SK-N-MC (cell line): ENCODE measurements around the gene SLC36A3.
A peak's percentile ranks its signal among the peaks of the same experiment; 100 is the strongest.
"Not testable (repeated sequence)": the region's sequence is repeated elsewhere in the genome, so short reads cannot be mapped to it uniquely, and the experiment has no call there.

Source experiments
- DNase-seq: peaks from one replicate; pipeline ENCODE4 v3.0.0-alpha.2; 2011; ENCODE audit warnings: low read depth, low spot score
- H3K27ac ChIP-seq: fragments of 200-600 bp; sonication (generic); 2 replicates; pipeline ENCODE4 v1.5.1; 2016; ENCODE audit warnings: mixed run types
- H3K36me3 ChIP-seq: fragments of 200-600 bp; sonication (generic); 2 replicates; pipeline ENCODE4 v1.6.1; 2017; ENCODE audit warnings: antibody characterized with exemption, low read length, mixed read lengths; ENCODE audit not compliant: insufficient read depth
- H3K4me3 ChIP-seq: fragments of 200-600 bp; sonication (generic); 2 replicates; pipeline ENCODE4 v1.5.1; 2016
- H3K9ac ChIP-seq: fragments of 200-600 bp; sonication (generic); 2 replicates; pipeline ENCODE4 v1.8.0; 2017; ENCODE audit warnings: mixed run types, mixed read lengths; ENCODE audit not compliant: insufficient read length
- H3K9me3 ChIP-seq: fragments of 200-600 bp; sonication (generic); 2 replicates; pipeline ENCODE4 v1.6.1; 2017; ENCODE audit warnings: low read depth, mild to moderate bottlenecking, antibody characterized with exemption, low read length, moderate library complexity, mixed read lengths
- EZH2 ChIP-seq: fragments of 200-600 bp; sonication (generic); IDR thresholded peaks from one replicate; pipeline ENCODE4 v1.6.1; 2017; ENCODE audit warnings: antibody characterized with exemption
- FOXP2 ChIP-seq: optimal IDR thresholded peaks from 2 replicates; pipeline ENCODE3; 2011; ENCODE audit warnings: mild to moderate bottlenecking, moderate library complexity; ENCODE audit not compliant: insufficient read depth; ENCODE audit errors: extremely low read length, control extremely low read depth
- POLR2AphosphoS5 ChIP-seq: IDR thresholded peaks from 2 replicates; pipeline ENCODE4 v1.6.1; 2012; ENCODE audit warnings: mild to moderate bottlenecking, low read depth, low read length, borderline replicate concordance

Gene SLC36A3

GRCh38 chr5:151259931-151260330 lies 43.6 kb downstream of the SLC36A3 start:
- no peaks in the 10 kb centered on the region for H3K9me3 ChIP-seq
- H3K9ac ChIP-seq = no peak overlapping the region
- H3K36me3 ChIP-seq = no peaks in the 10 kb centered on the region
- DNase-seq = no peak
- TF ChIP-seq FOXP2 (no peak), EZH2 (no peak), POLR2AphosphoS5 (no peak)
- H3K27ac ChIP-seq = no peak overlapping the region
- no peak overlapping the region for H3K4me3 ChIP-seq

GRCh38 chr5:151258816-151259215 lies 44.8 kb downstream of the SLC36A3 start:
- H3K36me3 ChIP-seq = no peaks in the 10 kb centered on the region
- no peak overlapping the region for H3K27ac ChIP-seq
- TF ChIP-seq POLR2AphosphoS5 = no peak
- no peak for TF ChIP-seq FOXP2
- no peak for TF ChIP-seq EZH2
- no peak for DNase-seq
- H3K9ac ChIP-seq = no peak overlapping the region
- no peak overlapping the region for H3K4me3 ChIP-seq
- no peaks in the 10 kb centered on the region for H3K9me3 ChIP-seq

DNA sequence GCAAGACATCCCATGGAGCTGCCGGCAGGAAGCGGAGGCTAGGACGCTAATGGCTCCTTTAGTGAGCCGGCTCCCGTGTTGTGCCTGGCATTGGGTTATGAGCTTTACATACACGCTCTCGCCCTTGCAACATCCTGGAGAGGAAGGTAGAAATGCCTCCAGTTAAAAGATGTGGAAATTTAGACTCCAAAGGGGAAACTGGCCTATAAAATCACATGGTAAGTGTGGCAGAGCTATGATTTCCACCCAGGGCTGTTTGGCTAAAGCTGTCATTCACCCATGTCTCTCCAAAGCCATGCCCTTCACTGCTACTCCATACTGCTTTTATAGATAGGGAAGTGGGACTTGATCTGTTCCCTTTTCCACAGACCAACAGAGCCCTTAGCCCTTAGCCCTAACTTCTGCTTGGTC lies 45.4 kb downstream of the SLC36A3 start:
- no peak overlapping the region for H3K4me3 ChIP-seq
- no peak for DNase-seq

GRCh38 chr5:151257731-151258181 lies 45.8 kb downstream of the SLC36A3 start:
- Histone ChIP-seq H3K9ac (no peak overlapping the region), H3K27ac (no peak overlapping the region)
- DNase-seq = no peak

More for the DNA sequence above, 45.4 kb downstream of the SLC36A3 start:
- no peaks in the 10 kb centered on the region for H3K9me3 ChIP-seq
- TF ChIP-seq POLR2AphosphoS5 = no peak
- TF ChIP-seq EZH2 = no peak
- no peak for TF ChIP-seq FOXP2
- H3K36me3 ChIP-seq = no peaks in the 10 kb centered on the region
- H3K27ac ChIP-seq = no peak overlapping the region
- no peak overlapping the region for H3K9ac ChIP-seq

DNA sequence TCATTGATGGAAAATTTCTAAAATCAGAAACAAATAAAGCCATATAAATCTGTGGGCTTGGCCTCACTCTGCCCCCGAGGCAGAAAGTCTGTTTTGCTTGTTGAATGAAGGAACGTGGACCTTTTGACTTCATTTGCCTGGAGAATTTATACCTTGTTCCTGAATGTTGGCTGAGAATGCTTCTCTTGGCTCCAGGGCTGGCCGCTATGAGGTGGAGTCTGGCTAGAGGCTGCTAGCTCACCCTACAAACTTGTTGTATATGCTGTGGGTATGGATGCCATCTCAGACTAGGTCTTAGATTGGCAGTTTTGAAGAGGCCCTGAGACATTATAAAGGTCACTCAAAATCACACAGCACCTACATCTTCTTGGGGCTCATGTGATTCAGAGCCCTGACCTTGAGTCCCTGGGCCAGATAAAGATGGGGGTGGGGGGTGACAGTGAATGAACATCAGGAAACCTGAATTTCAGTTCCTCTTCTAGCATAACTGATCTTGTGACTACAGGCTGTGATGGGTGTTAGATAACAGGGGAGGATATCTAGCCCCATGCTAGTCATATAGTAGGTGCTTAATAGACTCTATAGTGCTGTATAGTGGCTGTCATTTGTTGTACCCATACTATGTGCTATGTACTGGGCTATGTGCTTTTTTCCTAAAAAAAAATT lies 47.8 kb downstream of the SLC36A3 start:
- H3K27ac ChIP-seq = no peak overlapping the region
- H3K9me3 ChIP-seq = no peaks in the 10 kb centered on the region
- no peak overlapping the region for H3K4me3 ChIP-seq
- H3K36me3 ChIP-seq = no peaks in the 10 kb centered on the region
- no peak overlapping the region for H3K9ac ChIP-seq
- DNase-seq = no peak
- no peak for TF ChIP-seq EZH2
- no peak for TF ChIP-seq FOXP2
- no peak for TF ChIP-seq POLR2AphosphoS5

More at GRCh38 chr5:151257731-151258181, 45.8 kb downstream of the SLC36A3 start:
- no peak overlapping the region for H3K4me3 ChIP-seq
- TF ChIP-seq FOXP2 = no peak
- no peak for TF ChIP-seq POLR2AphosphoS5
- TF ChIP-seq EZH2 = no peak
- H3K36me3 ChIP-seq = no peaks in the 10 kb centered on the region
- no peaks in the 10 kb centered on the region for H3K9me3 ChIP-seq

DNA sequence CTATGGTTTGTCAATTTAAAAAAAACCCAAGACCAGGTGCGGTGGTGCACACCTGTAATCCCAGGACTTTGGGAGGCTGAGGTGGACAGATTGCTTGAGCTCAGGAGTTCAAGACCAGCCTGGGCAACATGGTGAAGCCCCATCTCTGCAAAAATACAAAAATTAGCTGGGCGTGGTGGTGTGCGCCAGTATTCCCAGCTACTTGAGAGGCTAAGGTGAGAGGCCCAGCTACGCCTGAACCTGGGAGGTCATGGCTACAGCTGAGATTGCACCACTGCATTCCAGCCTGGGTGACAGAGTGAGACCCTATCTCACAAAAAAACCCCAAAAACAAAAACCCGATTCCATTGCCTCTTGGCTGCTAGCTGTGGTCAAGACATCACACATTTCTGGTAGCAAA lies 48.6 kb downstream of the SLC36A3 start:
- H3K36me3 ChIP-seq, DNase-seq, H3K4me3 ChIP-seq, H3K9ac ChIP-seq, H3K9me3 ChIP-seq, H3K27ac ChIP-seq: not testable (repeated sequence)

DNA sequence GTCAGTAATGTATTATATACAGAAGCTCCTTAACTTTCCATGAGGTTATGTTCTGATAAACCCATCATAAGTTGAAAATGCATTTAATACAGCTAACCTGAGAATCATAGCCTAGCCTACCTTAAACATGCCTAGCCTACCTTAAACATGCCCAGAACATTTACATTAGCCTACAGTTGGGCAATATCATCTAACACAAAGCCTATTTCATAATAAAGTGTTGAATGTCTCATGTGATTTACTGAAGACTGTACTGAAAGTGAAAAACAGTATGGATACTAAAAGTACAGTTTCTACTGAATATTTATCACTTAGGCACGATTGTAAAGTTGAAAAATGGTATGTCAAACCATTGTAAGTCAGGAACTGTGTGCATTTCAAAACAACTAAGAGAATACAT lies 49.0 kb downstream of the SLC36A3 start:
- H3K9me3 ChIP-seq = no peaks in the 10 kb centered on the region
- TF ChIP-seq EZH2 (no peak), FOXP2 (no peak), POLR2AphosphoS5 (no peak)
- no peak for DNase-seq
- H3K36me3 ChIP-seq = no peaks in the 10 kb centered on the region
- H3K4me3 ChIP-seq = no peak overlapping the region
- H3K27ac ChIP-seq = no peak overlapping the region
- no peak overlapping the region for H3K9ac ChIP-seq

DNA sequence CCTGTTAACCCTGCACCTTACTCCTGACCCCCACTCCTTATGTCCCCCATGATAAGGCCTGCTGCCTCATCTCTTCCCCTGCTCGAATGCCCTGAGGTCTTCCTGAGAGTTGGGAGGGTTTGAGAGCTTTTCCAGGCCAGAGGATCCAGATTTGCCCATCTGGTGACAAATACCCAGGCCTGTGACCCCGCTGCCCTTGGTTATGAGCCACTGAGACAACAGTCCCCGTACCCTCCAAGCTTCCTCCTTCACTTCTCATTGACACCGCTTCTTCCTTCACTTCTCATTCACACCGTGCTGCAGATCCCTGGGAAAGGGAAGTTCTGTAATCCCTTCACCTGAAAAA lies 50.0 kb downstream of the SLC36A3 start:
- no peak for TF ChIP-seq EZH2
- TF ChIP-seq POLR2AphosphoS5 = no peak
- no peak for TF ChIP-seq FOXP2
- Histone ChIP-seq H3K9me3 (no peaks in the 10 kb centered on the region), H3K27ac (no peak overlapping the region), H3K36me3 (no peaks in the 10 kb centered on the region), H3K4me3 (peak overlapping the region; percentile 86), H3K9ac (peak overlapping the region; percentile 6)
- DNase-seq = no peak
